Activated CD8-positive, alpha-beta memory T cell treated with anti-CD3 and anti-CD28 coated beads, Interleukin-2, amount 50 U/mL, for 24 hours (primary cell): ENCODE data around the gene DNAJC28.
"Not testable (repeated sequence)": the region's sequence is repeated elsewhere in the genome, so short reads cannot be mapped to it uniquely, and the experiment has no call there.

Experiments
- DNase-seq: peaks from one replicate; pipeline ENCODE4 v3.0.0-alpha.2; 2020; ENCODE audit errors: extremely low read depth

The DNAJC28 gene

GRCh38 chr21:33481314-33481943 is 10.1 kb downstream of the DNAJC28 start:
- DNase-seq = no peak

- DNase-seq = no peak
Measured at GRCh38 chr21:33480481-33481103, 10.9 kb downstream of the DNAJC28 start.

GRCh38 chr21:33479679-33480480 is 11.6 kb downstream of the DNAJC28 start, which contains the start of gene TMEM50B:
Gene TMEM50B (minus strand): TSS chr21:33479974. CDS start chr21:33468885, 11,089 bp downstream.
- peak; percentile 89 for DNase-seq

- no peak for DNase-seq
Measured at GRCh38 chr21:33478935-33479678, 12.4 kb downstream of the DNAJC28 start.

GRCh38 chr21:33478182-33478581 is 13.3 kb downstream of the DNAJC28 start:
- DNase-seq = no peak

GRCh38 chr21:33477066-33477465 is 14.4 kb downstream of the DNAJC28 start:
- DNase-seq = no peak

- no peak for DNase-seq
Measured at GRCh38 chr21:33473344-33473743, 18.2 kb downstream of the DNAJC28 start.

- DNase-seq = no peak
Measured at GRCh38 chr21:33470701-33471100, 20.8 kb downstream of the DNAJC28 start.

- not testable (repeated sequence) for DNase-seq
Measured at GRCh38 chr21:33469183-33469582, 22.3 kb downstream of the DNAJC28 start.

GRCh38 chr21:33461538-33462250 is 29.8 kb downstream of the DNAJC28 start:
- DNase-seq = no peak

- DNase-seq = no peak
Measured at GRCh38 chr21:33458861-33459260, 32.7 kb downstream of the DNAJC28 start.

- DNase-seq = no peak
Measured at GRCh38 chr21:33455686-33456446, 35.6 kb downstream of the DNAJC28 start.

GRCh38 chr21:33452362-33452761 is 39.2 kb downstream of the DNAJC28 start:
- DNase-seq = no peak

- DNase-seq = no peak
Measured at GRCh38 chr21:33451634-33452071, 39.9 kb downstream of the DNAJC28 start.

GRCh38 chr21:33449616-33450015 is 41.9 kb downstream of the DNAJC28 start:
- DNase-seq = no peak

- DNase-seq = not testable (repeated sequence)
Measured at GRCh38 chr21:33446620-33447019, 44.9 kb downstream of the DNAJC28 start.

GRCh38 chr21:33444499-33444898 is 47.0 kb downstream of the DNAJC28 start:
- DNase-seq = no peak

- DNase-seq = no peak
Measured at GRCh38 chr21:33443194-33443593, 48.3 kb downstream of the DNAJC28 start.

GRCh38 chr21:33441489-33442477 is 49.7 kb downstream of the DNAJC28 start:
- no peak for DNase-seq
